ENCODE results near the gene ENOX1. TPM values are rescaled to one million over a fixed set of nuclear protein-coding genes. Genes with fewer than 3 reads are reported as not detected.

The ENOX1 gene
- total and polyA plus RNA-seq, 7 donors: 0.34 to 7.1 (median 1.1) TPM

DNA sequence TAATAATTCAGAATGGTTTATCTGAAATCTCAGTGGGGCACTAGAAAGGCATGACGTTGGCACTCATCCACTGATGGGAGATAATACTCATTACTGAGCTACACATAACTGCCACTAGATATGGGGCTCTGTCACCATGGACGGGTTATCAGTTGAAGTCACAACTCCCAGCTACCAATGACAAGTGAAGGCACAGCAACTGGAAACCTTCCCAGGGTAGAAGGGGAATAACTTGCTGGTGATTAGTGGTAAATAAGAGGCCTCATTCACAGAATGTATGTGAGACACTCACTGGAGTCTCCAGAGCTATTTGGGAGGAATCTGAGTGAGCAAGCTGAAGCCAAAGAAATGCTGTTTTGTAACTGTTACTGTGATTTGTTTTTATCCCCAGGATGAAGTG lies 249.6 kb downstream of the ENOX1 start:
- H3K4me1 ChIP-seq: no peaks in the 10 kb centered on the region
- TF ChIP-seq, protein P1, sequence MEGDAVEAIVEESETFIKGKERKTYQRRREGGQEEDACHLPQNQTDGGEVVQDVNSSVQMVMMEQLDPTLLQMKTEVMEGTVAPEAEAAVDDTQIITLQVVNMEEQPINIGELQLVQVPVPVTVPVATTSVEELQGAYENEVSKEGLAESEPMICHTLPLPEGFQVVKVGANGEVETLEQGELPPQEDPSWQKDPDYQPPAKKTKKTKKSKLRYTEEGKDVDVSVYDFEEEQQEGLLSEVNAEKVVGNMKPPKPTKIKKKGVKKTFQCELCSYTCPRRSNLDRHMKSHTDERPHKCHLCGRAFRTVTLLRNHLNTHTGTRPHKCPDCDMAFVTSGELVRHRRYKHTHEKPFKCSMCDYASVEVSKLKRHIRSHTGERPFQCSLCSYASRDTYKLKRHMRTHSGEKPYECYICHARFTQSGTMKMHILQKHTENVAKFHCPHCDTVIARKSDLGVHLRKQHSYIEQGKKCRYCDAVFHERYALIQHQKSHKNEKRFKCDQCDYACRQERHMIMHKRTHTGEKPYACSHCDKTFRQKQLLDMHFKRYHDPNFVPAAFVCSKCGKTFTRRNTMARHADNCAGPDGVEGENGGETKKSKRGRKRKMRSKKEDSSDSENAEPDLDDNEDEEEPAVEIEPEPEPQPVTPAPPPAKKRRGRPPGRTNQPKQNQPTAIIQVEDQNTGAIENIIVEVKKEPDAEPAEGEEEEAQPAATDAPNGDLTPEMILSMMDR (IDR thresholded peaks at IDR 0.05): no peak
- H3K9me3 ChIP-seq: peaks cover 9% of the 10 kb centered on the region
- 73 to 82% (median 79%) methylated on average over 2 of the region's 2 CpGs for WGBS, 3 donors
- intact Hi-C loops (cut with DNase I): no loop called here
- H3K27me3 ChIP-seq (ENCODE audit: insufficient read depth in 3 of 3, low read length in 2 of 3): no peaks in the 10 kb centered on the region
- no peaks in the 10 kb centered on the region for H3K36me3 ChIP-seq (ENCODE audit: insufficient read depth in 1 of 2, low read depth in 1 of 2)
- no peak overlapping the region for H3K27ac ChIP-seq
- H3K4me3 ChIP-seq: no peak overlapping the region
- ATAC-seq: no peak
- no peak for DNase-seq

DNA sequence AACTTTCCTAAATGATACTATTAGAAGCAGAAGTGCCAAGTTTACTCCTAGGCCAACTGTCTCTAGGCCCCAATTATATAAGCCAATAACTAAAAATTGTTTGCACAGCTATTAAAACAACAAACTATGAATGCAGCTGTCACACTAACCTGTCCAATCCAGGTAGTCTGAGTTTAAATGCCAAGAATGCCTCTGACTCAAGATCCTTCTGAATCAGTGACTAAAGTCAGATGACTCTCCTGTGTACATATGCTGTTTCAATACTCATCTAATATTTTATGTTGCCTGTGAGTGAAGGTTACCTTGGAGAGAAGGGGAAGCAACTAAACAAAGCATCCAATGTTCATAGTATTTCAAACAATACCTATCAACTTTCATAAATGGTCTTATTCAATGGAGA lies 257.0 kb downstream of the ENOX1 start:
- no peaks in the 10 kb centered on the region for H3K9me3 ChIP-seq
- DNase-seq (no peak), ATAC-seq (no peak)
- TF ChIP-seq, protein P1 (IDR thresholded peaks at IDR 0.05): no peak
- no peaks in the 10 kb centered on the region for H3K27me3 ChIP-seq (ENCODE audit: insufficient read depth in 3 of 3, low read length in 2 of 3)
- no peak overlapping the region for H3K27ac ChIP-seq
- intact Hi-C loops (cut with DNase I): no loop called here
- no peak overlapping the region for H3K4me3 ChIP-seq
- no peaks in the 10 kb centered on the region for H3K36me3 ChIP-seq (ENCODE audit: insufficient read depth in 1 of 2, low read depth in 1 of 2)
- no peaks in the 10 kb centered on the region for H3K4me1 ChIP-seq

DNA sequence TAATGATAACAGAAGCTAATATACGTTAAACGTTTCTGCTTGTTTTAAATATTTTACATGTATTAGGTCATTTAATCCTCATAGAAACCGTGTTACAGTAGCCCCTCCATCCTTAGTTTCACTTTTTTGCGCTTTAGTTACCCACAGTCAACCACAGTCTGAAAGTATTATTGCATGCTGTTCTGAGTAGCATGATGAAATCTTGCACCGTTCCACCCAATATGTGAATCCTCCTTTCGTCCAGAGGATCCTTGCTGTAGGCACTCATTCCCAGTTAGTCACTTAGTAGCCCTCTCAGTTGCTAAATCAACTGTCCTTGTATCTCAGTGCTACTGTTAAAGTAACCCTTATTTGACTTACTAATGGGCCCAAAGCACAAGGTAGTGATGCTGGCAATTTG lies 257.8 kb downstream of the ENOX1 start:
- TF ChIP-seq, protein P1 (IDR thresholded peaks at IDR 0.05): no peak
- Histone ChIP-seq H3K36me3 (ENCODE audit: insufficient read depth in 1 of 2, low read depth in 1 of 2) (no peaks in the 10 kb centered on the region), H3K27ac (no peak overlapping the region), H3K27me3 (ENCODE audit: insufficient read depth in 3 of 3, low read length in 2 of 3) (no peaks in the 10 kb centered on the region), H3K9me3 (no peaks in the 10 kb centered on the region), H3K4me3 (no peak overlapping the region), H3K4me1 (no peaks in the 10 kb centered on the region)
- 88 to 93% (median 90%) methylated on average over 6 of the region's 6 CpGs for WGBS, 3 donors
- ATAC-seq (no peak), DNase-seq (no peak)
- intact Hi-C loops (cut with DNase I): no loop called here

DNA sequence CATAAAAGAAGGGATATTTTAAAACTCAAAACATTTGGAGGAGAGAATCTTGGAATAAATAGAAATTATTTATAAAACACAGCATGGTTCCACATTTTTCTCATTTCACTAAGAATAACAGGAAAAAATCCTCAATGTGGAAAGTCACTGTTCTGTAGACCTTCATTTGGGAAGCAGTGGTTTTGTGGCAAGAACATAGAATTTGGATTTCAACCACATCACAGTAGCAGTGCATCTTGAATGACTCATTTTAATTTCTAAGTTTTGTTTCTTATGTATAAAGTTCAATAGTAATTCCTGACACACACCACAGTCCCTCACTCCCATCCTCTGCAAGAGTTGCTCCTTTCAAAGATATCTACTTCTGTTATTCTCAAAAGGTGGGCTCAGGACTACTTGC lies 264.0 kb downstream of the ENOX1 start:
- no peaks in the 10 kb centered on the region for H3K9me3 ChIP-seq
- no peaks in the 10 kb centered on the region for H3K36me3 ChIP-seq (ENCODE audit: insufficient read depth in 1 of 2, low read depth in 1 of 2)
- ATAC-seq (no peak), DNase-seq (no peak)
- H3K27me3 ChIP-seq (ENCODE audit: insufficient read depth in 3 of 3, low read length in 2 of 3): no peaks in the 10 kb centered on the region
- H3K27ac ChIP-seq: no peak overlapping the region
- intact Hi-C loops (cut with DNase I): no loop called here
- no peaks in the 10 kb centered on the region for H3K4me1 ChIP-seq
- TF ChIP-seq, protein P1 (IDR thresholded peaks at IDR 0.05): no peak
- no peak overlapping the region for H3K4me3 ChIP-seq

DNA sequence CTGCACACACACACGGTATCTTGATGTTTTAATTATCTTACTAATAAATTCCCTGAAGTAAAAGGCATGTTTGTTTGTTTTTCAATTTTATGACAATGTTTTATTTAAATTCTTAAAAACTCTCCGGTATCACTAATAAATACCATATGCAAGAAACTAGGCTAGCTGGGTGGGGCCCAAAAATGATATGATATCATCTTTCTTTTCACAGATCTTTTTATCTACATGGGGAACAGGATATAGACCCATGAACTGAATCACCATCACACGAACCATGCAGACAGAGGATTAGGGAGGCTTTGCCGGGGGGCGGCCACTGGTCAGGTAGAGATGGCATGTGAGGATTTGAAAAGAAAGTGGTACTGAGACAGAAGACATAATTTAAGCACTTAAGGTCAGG lies 266.4 kb downstream of the ENOX1 start:
- DNase-seq: no peak
- Histone ChIP-seq H3K4me1 (peaks cover 11% of the 10 kb centered on the region), H3K36me3 (ENCODE audit: insufficient read depth in 1 of 2, low read depth in 1 of 2) (no peaks in the 10 kb centered on the region), H3K27ac (no peak overlapping the region), H3K27me3 (ENCODE audit: insufficient read depth in 3 of 3, low read length in 2 of 3) (no peaks in the 10 kb centered on the region), H3K9me3 (no peaks in the 10 kb centered on the region), H3K4me3 (no peak overlapping the region)
- TF ChIP-seq, protein P1 (IDR thresholded peaks at IDR 0.05): no peak
- intact Hi-C loops (cut with DNase I): no loop called here
- 70 to 81% (median 78%) methylated on average over 5 of the region's 5 CpGs for WGBS, 3 donors
- ATAC-seq: no peak
